Transverse colon (tissue), 3 donors: ENCODE measurements around the gene KRT2.

Experiments
- CTCF ChIP-seq, 5 experiments: fragments of 200-600 bp in 3 of 5; fragments of 450-650 bp in 2 of 5; sonication (generic) in 3 of 5; IDR thresholded peaks; 1 replicate in 2 of 5; 2 replicates in 3 of 5; pipeline ENCODE4 v1.5.1; 2016 to 2017; ENCODE audit warnings: antibody characterized with exemption in 5 of 5, inconsistent platforms in 3 of 5, mild to moderate bottlenecking in 2 of 5, moderate library complexity in 1 of 5
- POLR2A ChIP-seq: fragments of 450-650 bp; IDR thresholded peaks from one replicate; pipeline ENCODE4 v1.6.1; 2016; ENCODE audit warnings: antibody characterized with exemption, mild to moderate bottlenecking, moderate library complexity

GRCh38 chr12:52636189-52636588, 15.8 kb downstream of the KRT2 start:
- no peak for TF ChIP-seq POLR2A
- TF ChIP-seq CTCF (IDR thresholded peaks at IDR 0.05), result no peak
